ENCODE results near the gene RERE. TPM values are rescaled to one million over a fixed set of nuclear protein-coding genes. Genes with fewer than 3 reads are reported as not detected.

RERE gene
- total RNA-seq, 4 donors from 2014 or later: 86.4 to 111 (median 103) TPM

- Histone ChIP-seq H3K27me3 (no peaks in the 10 kb centered on the region), H3K36me3 (peaks cover 9 to 51% (median 14%) of the 10 kb centered on the region in 3 donors), H3K4me1 (peaks cover 0 to 94% (median 43%) of the 10 kb centered on the region in 4 donors), H3K4me3 (no peak overlapping the region), H3K9me3 (no peaks in the 10 kb centered on the region), H3K27ac (peak overlapping the region in 1 of 4 donors; percentile 79)
- TF ChIP-seq POLR2A (IDR thresholded peaks at IDR 0.05) (no peak), CTCF (IDR thresholded peaks at IDR 0.05) (no peak), EP300 (IDR thresholded peaks at IDR 0.05) (no peak)
- WGBS, 2 donors: 82 to 83% methylated on average over 24 of the region's 24 CpGs
- no peak for DNase-seq (ENCODE audit: low spot score in 2 of 2)
Observed at GRCh38 chr1:8365661-8366362, 451.6 kb downstream of the RERE start.

- WGBS, 2 donors: 64 to 78% methylated on average over 20 to 25 of the region's 29 CpGs
- Histone ChIP-seq H3K4me1 (peaks cover 0 to 84% (median 33%) of the 10 kb centered on the region in 4 donors), H3K27me3 (no peaks in the 10 kb centered on the region), H3K36me3 (peaks cover 13 to 61% (median 16%) of the 10 kb centered on the region in 3 donors), H3K9me3 (no peaks in the 10 kb centered on the region), H3K27ac (peak overlapping the region in 3 of 4 donors; percentile 59 to 79 (median 73)), H3K4me3 (no peak overlapping the region)
- TF ChIP-seq POLR2A (IDR thresholded peaks at IDR 0.05) (no peak), EP300 (IDR thresholded peaks at IDR 0.05) (peak in 1 of 2 donors; percentile 60)
- no peak for DNase-seq (ENCODE audit: low spot score in 2 of 2)
Observed at GRCh38 chr1:8364528-8365442, 452.7 kb downstream of the RERE start.

- H3K27ac ChIP-seq: peak overlapping the region; percentile 1 to 79 (median 66)
- DNase-seq (ENCODE audit: low spot score in 2 of 2): no peak
- no peaks in the 10 kb centered on the region for H3K9me3 ChIP-seq
- TF ChIP-seq CTCF (IDR thresholded peaks at IDR 0.05): no peak
- TF ChIP-seq EP300 (IDR thresholded peaks at IDR 0.05): no peak
- TF ChIP-seq POLR2A (IDR thresholded peaks at IDR 0.05): no peak
- peaks cover 19 to 71% (median 22%) of the 10 kb centered on the region in 3 donors for H3K36me3 ChIP-seq
- no peaks in the 10 kb centered on the region for H3K27me3 ChIP-seq
- no peak overlapping the region for H3K4me3 ChIP-seq
- WGBS, 2 donors: 32 to 35% methylated on average over 13 to 17 of the region's 18 CpGs
- peaks cover 0 to 75% (median 31%) of the 10 kb centered on the region in 4 donors for H3K4me1 ChIP-seq
Observed at GRCh38 chr1:8363767-8364301, 453.6 kb downstream of the RERE start.

DNA sequence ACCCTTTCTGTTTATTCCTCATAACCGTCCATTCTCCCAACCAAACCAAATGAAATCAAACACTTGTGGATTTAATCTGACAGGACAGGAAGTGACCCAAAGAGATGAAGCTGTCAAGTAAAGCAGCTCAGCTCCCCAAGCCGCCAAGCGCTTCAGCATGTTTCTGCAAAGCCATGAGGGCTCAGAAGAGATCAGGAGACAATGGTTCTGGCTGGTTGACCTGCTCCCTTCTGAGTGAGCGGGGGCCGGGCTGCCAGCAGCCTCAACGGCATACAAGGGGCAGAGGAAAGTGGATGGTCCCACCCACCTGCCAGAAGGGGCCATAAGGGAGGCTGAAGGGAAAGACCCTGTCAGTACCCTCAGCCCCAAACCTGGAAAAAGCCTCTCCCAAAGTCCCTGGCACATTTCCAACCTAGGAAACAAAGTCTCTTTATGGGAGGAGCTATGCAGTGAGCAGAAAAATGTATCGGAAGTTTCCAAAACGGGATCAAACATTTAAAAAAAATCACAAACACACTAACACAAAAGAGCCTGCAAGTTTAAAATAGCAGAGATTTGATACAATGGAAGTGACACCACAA is 454.2 kb downstream of the RERE start:
- Histone ChIP-seq H3K36me3 (peaks cover 19 to 76% (median 28%) of the 10 kb centered on the region in 3 donors), H3K4me1 (peaks cover 0 to 69% (median 31%) of the 10 kb centered on the region in 4 donors), H3K27ac (peak overlapping the region in 3 of 4 donors; percentile 1 to 79 (median 73)), H3K27me3 (no peaks in the 10 kb centered on the region), H3K9me3 (no peaks in the 10 kb centered on the region), H3K4me3 (no peak overlapping the region)
- 42 to 45% methylated on average over 8 of the region's 8 CpGs for WGBS, 2 donors
- no peak for DNase-seq (ENCODE audit: low spot score in 2 of 2)
- no peak for TF ChIP-seq EP300 (IDR thresholded peaks at IDR 0.05)
- TF ChIP-seq CTCF (IDR thresholded peaks at IDR 0.05): no peak
- TF ChIP-seq POLR2A (IDR thresholded peaks at IDR 0.05): no peak

GRCh38 chr1:8362701-8363101 is 454.7 kb downstream of the RERE start:
- peaks cover 0 to 63% (median 28%) of the 10 kb centered on the region in 4 donors for H3K4me1 ChIP-seq
- DNase-seq (ENCODE audit: low spot score in 2 of 2): no peak
- H3K27me3 ChIP-seq: no peaks in the 10 kb centered on the region
- no peak overlapping the region for H3K4me3 ChIP-seq
- H3K36me3 ChIP-seq: peaks cover 19 to 82% (median 34%) of the 10 kb centered on the region in 3 donors
- WGBS, 2 donors: 87 to 88% methylated on average over 9 to 13 of the region's 13 CpGs
- H3K27ac ChIP-seq: peak overlapping the region in 2 of 4 donors; percentile 73 to 79
- TF ChIP-seq POLR2A (IDR thresholded peaks at IDR 0.05) (no peak), CTCF (IDR thresholded peaks at IDR 0.05) (no peak)
- no peaks in the 10 kb centered on the region for H3K9me3 ChIP-seq
